SK-N-SH (cell line): Measurements from ENCODE around the gene FAT1.

ENCODE experiments used
- EP300 ChIP-seq, 2 experiments: IDR thresholded peaks; 2 replicates each; pipeline versions ENCODE4 v1.4.0 to v1.6.1; 2012; ENCODE audit warnings: borderline replicate concordance in 1 of 2, low read depth in 1 of 2, low read length in 1 of 2
- EZH2phosphoT487 ChIP-seq: fragments of 200-600 bp; sonication (generic); IDR thresholded peaks from 2 replicates; pipeline ENCODE4 v1.6.1; 2017; ENCODE audit warnings: low read depth, mixed run types, mild to moderate bottlenecking, antibody characterized with exemption, moderate library complexity, borderline replicate concordance
- MEF2A ChIP-seq: IDR thresholded peaks from 2 replicates; pipeline ENCODE4 v1.4.0; 2012; ENCODE audit warnings: low read depth, borderline replicate concordance
- MXI1 ChIP-seq: IDR thresholded peaks from 2 replicates; pipeline ENCODE4 v1.6.1; 2012; ENCODE audit warnings: mild to moderate bottlenecking, low read depth, low read length, improper control_type of control experiment
- SMC3 ChIP-seq: IDR thresholded peaks from 2 replicates; pipeline ENCODE4 v1.6.1; 2012; ENCODE audit warnings: low read depth, low read length, improper control_type of control experiment
- TAF1 ChIP-seq: IDR thresholded peaks from 2 replicates; pipeline ENCODE4 v1.6.1; 2012; ENCODE audit warnings: low read depth, mild to moderate bottlenecking, low read length, moderate library complexity, borderline replicate concordance
- YY1 ChIP-seq: IDR thresholded peaks from 2 replicates; pipeline ENCODE4 v1.4.0; 2012; ENCODE audit warnings: low read depth, mild to moderate bottlenecking
- TF ChIP-seq, protein P1 (sequence below): IDR thresholded peaks from 2 replicates; pipeline ENCODE4 v1.6.1; 2012; ENCODE audit warnings: mild to moderate bottlenecking, low read depth, low read length, moderate library complexity
- TF ChIP-seq, protein P2 (sequence below): IDR thresholded peaks from 2 replicates; pipeline ENCODE4 v1.4.0; 2012; ENCODE audit warnings: low read depth, borderline replicate concordance

DNA sequence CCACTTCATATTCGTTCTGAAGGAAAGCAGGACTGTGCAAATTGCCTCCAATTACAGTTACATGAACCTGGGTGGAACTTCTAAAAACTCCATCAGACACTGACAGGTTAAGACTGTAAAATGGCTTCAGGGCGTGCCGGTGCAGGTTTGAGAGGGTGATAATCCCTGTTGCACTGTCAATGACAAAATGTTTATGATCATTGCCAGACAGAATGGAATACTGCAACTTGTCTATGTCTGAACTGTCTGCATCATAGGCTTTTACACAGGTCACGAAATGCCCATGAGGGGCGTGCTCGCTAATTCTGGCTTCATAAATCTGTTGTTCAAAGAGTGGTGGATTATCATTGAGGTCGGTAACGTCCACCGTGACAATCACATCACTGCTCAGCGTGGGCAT, 104.6 kb downstream of the FAT1 start:
- TF ChIP-seq EP300 (IDR thresholded peaks at IDR 0.05; ENCODE audit: borderline replicate concordance in 1 of 2, low read depth in 1 of 2, low read length in 1 of 2) (no peak), MEF2A (no peak), SMC3 (no peak), MXI1 (no peak), YY1 (no peak), EZH2phosphoT487 (no peak), TAF1 (no peak)
- TF ChIP-seq, protein P1, sequence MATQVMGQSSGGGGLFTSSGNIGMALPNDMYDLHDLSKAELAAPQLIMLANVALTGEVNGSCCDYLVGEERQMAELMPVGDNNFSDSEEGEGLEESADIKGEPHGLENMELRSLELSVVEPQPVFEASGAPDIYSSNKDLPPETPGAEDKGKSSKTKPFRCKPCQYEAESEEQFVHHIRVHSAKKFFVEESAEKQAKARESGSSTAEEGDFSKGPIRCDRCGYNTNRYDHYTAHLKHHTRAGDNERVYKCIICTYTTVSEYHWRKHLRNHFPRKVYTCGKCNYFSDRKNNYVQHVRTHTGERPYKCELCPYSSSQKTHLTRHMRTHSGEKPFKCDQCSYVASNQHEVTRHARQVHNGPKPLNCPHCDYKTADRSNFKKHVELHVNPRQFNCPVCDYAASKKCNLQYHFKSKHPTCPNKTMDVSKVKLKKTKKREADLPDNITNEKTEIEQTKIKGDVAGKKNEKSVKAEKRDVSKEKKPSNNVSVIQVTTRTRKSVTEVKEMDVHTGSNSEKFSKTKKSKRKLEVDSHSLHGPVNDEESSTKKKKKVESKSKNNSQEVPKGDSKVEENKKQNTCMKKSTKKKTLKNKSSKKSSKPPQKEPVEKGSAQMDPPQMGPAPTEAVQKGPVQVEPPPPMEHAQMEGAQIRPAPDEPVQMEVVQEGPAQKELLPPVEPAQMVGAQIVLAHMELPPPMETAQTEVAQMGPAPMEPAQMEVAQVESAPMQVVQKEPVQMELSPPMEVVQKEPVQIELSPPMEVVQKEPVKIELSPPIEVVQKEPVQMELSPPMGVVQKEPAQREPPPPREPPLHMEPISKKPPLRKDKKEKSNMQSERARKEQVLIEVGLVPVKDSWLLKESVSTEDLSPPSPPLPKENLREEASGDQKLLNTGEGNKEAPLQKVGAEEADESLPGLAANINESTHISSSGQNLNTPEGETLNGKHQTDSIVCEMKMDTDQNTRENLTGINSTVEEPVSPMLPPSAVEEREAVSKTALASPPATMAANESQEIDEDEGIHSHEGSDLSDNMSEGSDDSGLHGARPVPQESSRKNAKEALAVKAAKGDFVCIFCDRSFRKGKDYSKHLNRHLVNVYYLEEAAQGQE: no peak
- TF ChIP-seq, protein P2, sequence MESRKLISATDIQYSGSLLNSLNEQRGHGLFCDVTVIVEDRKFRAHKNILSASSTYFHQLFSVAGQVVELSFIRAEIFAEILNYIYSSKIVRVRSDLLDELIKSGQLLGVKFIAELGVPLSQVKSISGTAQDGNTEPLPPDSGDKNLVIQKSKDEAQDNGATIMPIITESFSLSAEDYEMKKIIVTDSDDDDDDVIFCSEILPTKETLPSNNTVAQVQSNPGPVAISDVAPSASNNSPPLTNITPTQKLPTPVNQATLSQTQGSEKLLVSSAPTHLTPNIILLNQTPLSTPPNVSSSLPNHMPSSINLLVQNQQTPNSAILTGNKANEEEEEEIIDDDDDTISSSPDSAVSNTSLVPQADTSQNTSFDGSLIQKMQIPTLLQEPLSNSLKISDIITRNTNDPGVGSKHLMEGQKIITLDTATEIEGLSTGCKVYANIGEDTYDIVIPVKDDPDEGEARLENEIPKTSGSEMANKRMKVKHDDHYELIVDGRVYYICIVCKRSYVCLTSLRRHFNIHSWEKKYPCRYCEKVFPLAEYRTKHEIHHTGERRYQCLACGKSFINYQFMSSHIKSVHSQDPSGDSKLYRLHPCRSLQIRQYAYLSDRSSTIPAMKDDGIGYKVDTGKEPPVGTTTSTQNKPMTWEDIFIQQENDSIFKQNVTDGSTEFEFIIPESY: no peak
